RKO (cell line): Measurements from ENCODE around the gene TMEM212.
A peak's percentile ranks its signal among the peaks of the same experiment; 100 is the strongest.

Experiments used
- DNase-seq: peaks from one replicate; pipeline ENCODE4 v3.0.0-alpha.2; 2016; ENCODE audit warnings: low spot score

The TMEM212 gene

DNA sequence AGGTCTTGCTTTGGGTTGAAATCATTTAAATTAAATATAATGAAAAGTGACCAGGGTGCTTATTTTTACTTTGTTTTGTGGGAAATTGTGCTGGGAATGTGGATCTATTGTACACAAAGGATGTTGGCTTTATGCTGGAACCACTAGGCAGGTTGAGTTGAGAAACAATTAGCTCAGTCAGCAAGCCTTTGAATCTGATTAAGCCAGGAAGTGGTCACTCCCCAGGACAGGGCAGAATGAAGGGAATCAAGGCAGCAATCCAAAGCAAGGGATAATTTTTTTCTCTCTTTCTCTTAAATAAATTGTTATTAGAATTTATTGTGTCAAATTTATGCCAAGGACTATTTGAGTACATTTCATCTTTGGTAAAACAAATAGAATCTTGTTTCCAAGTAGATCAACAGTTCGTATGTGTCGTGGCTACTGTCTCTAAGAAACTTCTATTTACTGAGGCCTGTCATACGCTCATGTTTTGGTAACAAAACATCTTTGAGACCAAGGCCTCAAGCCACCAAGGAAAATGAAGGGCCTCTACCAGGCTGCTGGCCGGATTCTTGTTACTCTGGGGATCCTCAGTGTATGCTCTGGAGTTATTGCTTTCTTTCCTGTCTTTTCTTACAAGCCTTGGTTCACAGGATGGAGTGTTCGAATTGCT, at the start of gene TMEM212:
Gene TMEM212, plus strand, starts transcription at position 486 of the 655 bp plus-strand sequence. Its CDS starts 35 bp downstream, at position 521.
- no peak for DNase-seq

- DNase-seq: no peak
Observed at GRCh38 chr3:171796625-171797264, 46.4 kb upstream of the TMEM212 start.

DNA sequence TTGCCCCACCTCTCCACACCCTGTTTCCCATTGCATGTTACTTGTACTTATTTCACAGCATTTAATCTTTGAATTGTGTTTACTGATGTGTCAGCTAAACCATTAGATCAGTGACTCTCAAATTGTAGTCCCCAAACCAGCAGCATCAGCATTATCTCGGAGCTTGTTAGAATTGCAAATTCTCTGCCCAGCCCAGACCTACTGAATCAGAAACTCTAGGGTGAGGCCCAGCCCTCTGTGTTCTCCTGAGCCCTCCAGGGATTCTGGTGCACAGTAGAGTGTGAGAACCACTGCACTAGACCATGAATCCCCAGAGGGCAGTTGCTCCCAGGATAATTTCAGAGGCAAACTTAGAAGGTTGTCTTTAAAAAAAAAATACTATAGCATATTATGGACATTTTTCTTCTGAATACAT, 45.9 kb upstream of the TMEM212 start:
- DNase-seq: no peak

DNA sequence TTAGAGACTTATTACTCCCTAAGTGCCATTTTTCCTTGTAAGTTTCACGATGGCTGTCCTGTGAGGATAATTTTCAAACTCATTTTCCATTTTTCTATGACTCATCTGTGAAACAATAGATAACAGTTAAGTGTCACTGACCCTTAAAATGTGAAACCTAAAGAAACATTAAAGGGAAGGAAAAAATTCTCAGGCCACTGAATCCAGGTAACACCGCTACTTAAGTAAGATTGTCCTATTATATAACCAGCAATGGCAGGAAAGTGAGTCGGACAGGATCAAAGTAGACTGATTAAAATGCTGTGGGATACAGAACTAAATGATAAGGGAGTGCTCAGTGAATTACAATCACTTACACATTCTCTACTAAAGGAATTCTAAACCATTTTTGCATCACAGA, 45.3 kb upstream of the TMEM212 start:
- DNase-seq: no peak

DNA sequence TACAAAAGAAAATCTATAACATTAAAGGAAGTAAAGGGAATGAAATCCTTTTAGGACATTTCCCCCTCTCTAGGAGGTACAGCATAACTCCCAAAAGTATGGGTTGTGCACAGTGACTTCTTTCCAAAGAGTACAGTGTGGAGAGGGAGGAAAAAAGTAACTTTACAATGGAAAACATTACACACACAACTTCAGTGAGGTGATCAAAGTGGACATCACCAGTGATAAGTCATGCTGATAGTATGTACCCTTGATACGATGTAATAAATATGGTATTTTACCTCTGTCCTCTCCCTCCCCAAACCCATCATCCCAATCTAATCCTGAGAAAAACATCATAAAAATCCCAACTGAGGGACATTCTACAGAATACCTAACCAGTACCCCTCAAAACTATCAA, 43.6 kb upstream of the TMEM212 start:
- no peak for DNase-seq

- DNase-seq: peak; percentile 17
Observed at GRCh38 chr3:171801738-171802589, 41.2 kb upstream of the TMEM212 start.

DNA sequence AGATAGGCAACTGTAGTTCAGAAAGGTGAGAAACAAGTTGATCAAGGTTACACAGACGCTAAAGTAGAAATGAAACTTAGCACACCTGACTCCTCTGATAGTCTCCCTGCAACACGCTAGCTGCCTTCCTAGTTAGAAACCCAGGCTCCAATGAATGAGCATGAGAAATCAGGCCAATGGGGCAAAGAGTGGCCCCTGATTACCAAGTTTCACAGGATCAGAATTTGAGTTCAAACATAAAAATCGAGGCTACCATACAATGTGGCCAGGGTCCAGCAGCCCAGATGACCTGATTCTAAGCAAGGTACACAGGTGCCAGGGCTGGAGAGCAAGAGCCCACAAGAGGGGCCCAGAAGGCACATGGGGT, 40.6 kb upstream of the TMEM212 start:
- no peak for DNase-seq

DNA sequence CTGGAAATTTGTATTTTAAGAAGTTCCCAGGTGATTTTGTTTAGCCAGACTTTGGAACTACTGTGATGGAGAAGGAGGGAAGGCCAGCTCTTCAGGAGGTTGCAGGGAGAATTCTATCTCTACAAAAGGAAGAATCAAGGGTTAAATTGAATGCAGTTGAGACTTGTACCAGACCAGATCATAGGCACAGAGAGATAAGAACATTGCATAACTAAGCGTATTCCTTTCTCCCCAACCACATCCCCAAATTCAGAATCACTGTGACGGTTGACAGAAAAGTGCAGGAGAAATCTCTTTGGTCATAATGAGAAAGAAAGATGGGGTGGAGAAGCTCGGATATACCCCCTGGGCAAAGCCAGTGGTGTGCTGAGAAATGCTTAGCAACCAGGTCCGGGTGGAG, 40.1 kb upstream of the TMEM212 start:
- no peak for DNase-seq

- DNase-seq: no peak
Observed at GRCh38 chr3:171804618-171805389, 38.3 kb upstream of the TMEM212 start.

- DNase-seq: no peak
Observed at GRCh38 chr3:171805687-171806086, 37.5 kb upstream of the TMEM212 start.

GRCh38 chr3:171806200-171807128, 36.7 kb upstream of the TMEM212 start:
- DNase-seq: no peak

- no peak for DNase-seq
Observed at GRCh38 chr3:171807129-171807675, 35.9 kb upstream of the TMEM212 start.

DNA sequence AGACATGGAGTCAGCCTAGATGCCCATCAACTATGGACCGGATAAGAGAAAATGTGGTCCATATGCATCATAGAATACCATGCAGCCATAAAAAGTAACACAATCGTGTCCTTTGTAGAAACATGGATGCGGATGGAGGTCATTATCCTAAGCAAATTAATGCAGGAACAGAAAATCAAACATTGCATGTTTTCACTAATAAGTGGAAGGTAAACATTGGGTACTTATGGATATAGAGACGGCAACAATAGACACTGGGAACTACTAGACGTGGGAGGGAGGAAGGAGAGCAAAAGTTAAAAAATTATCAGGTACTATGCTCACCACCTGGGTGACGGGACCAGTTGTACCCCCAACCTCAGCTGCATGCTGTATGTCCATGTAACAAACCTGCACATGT, 35.3 kb upstream of the TMEM212 start:
- no peak for DNase-seq

DNA sequence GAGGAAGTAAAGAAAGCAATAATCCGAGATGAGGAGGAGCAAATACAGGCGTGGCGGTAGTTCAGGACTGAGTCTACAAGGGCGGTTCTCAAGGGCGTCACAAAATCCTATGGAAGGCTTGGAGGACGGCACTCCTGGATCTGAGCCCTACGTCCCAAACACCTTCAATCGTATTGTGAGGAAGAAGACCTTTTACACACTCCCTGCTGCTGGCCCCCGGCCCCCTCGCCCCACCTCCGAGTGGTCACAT, 33.6 kb upstream of the TMEM212 start:
- DNase-seq: peak; percentile 59

GRCh38 chr3:171809861-171810628, 33.1 kb upstream of the TMEM212 start, which contains the start of gene PLD1:
Gene PLD1 (minus strand): TSS chr3:171810483. CDS start chr3:171738051, 72,432 bp downstream.
- peak; percentile 73 for DNase-seq

- DNase-seq: no peak
Observed at GRCh38 chr3:171810629-171811294, 32.4 kb upstream of the TMEM212 start.

GRCh38 chr3:171811295-171811912, 31.7 kb upstream of the TMEM212 start:
- DNase-seq: peak; percentile 50

DNA sequence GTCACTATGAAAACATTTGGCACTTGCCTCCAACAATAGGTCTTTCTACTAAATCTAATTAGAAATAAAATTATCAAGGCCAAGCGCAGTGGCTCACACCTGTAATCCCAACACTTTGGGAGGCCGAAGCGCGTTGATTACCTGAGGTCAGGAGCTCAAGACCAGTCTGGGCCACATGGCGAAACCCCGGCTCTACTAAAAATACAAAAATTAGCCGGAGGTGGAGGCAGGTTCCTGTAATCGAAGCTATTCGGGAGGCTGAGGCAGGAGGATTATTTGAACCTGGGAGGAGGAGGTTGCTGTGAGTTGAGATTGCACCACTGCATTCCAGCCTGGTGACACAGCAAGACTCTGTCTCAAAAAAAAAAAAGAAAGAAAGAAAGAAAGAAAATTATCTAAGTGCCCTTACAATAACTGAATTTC, 31.2 kb upstream of the TMEM212 start:
- DNase-seq: no peak

GRCh38 chr3:171812811-171813210, 30.3 kb upstream of the TMEM212 start:
- DNase-seq: no peak
